Left cardiac atrium (tissue), 4 donors: Measurements from ENCODE around the gene LRRTM3. TPM values are rescaled to one million over a fixed set of nuclear protein-coding genes. Genes with fewer than 3 reads are reported as not detected.

ENCODE experiments used
- ATAC-seq, 2 donors: fragments of 200-7000 bp; cut with Tn5 transposase; one replicate each; pipeline ENCODE4 v1.9.1; 2020; ENCODE audit warnings: mild to moderate bottlenecking in 2 of 2, moderate library complexity in 2 of 2
- DNase-seq: peaks from one replicate; pipeline ENCODE4 v3.0.0-alpha.2; 2020
- intact Hi-C, 2 donors: fragments of 100-400 bp; cut with DNase I; formaldehyde crosslinking; loops; one replicate each; pipeline versions ENCODE4 v1.14.1 to v1.15.1; 2022 to 2023
- total RNA-seq, 2 donors: library from RNA; stranded (reverse); fragmentation: NEBNext Ultra II Directional; extraction: Animal tissue kit (Norgen Biotek cat#: 25700); gene quantifications; one replicate each; pipeline ENCODE4 v1.2.1, GENCODE V29; 2021
- donor health status: DM: no; HTN: yes; CAD: no.
- donor health status: DM: no; HTN: yes; CAD: no; lungs with severe emphysema.
- donor health status: DM: yes; HTN: yes; CAD: no.
- donor health status: Dilated cardiomyopathy.

LRRTM3 gene
- total RNA-seq, 2 donors from 2014 or later, result not detected

DNA sequence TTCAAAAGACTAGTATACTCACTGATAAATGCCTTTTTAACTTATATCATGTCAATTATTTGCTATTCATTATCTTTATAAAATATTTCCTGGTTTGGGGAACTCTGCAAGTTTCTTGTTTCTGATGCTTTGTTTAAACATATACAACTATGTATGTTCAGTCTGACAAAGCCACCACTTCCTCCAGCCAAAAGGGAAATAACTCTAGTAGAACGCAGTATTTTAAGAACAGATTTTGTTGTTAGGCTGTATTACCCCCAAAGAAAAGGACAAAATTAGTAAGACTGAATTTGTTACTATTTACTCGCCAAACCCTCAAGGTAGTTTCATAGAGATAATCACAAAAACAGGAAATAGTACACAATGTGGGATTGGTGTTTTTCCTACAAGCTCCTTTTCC is 78.9 kb downstream of the LRRTM3 start:
- intact Hi-C loops, result no loop called here
- ATAC-seq (no peak), DNase-seq (no peak)

DNA sequence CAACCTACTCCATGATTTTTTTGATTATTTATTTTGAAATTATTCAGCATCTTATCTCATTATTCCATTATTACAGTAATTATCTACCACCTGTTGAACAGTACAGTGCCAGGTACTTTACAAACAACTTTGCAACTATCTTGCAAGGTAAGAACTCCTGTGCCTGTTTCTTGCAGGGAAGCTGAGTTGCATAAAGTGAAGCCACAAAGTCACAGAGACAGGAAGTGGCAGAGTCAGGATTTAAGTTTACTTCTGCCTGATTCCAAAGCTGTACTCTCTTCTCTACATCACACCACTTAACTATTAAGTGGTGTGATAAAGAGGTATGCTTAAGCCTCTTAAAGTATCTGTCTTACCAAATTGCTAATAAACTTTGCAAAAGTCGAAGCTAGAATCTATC is 80.1 kb downstream of the LRRTM3 start:
- ATAC-seq, result no peak
- intact Hi-C loops, result no loop called here
- DNase-seq, result no peak

DNA sequence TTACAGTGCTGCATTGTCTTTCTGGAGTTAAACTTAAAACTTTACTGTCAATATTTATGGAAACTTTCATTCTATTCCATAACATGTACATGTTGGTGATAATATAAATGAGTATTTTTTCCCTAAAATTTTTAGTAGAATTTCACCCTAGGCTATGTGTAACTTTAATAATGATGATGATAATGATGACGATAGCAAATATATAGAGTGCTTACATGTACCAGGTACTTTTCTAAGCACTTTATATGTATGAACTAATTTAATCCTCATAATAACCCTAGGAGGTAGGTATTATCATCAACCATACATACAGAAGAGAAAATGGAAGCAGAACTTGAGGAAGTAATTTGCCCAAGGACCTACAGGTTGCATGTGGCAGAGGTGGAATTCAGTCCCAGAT is 85.6 kb downstream of the LRRTM3 start:
- no peak for ATAC-seq
- intact Hi-C loops, result no loop called here
- no peak for DNase-seq

DNA sequence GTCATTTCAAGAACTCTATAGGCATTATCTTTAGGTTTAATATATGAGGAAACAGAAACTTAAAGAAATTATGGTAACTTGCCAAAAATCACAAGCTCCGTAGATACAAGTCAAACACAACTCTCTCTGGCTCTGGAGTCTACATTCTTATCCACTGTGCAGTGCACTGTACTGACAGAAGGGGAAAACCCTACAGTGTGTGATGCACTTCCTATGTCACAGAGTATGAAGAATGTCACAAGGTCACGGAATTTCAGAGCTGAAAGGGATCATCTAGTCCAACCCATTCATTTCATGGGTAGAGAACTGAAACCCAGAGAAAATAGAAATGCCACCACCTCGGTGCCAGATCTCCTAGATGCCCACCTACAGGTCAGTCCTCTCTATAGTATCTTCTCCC is 86.1 kb downstream of the LRRTM3 start:
- intact Hi-C loops, result no loop called here
- ATAC-seq (no peak), DNase-seq (no peak)

DNA sequence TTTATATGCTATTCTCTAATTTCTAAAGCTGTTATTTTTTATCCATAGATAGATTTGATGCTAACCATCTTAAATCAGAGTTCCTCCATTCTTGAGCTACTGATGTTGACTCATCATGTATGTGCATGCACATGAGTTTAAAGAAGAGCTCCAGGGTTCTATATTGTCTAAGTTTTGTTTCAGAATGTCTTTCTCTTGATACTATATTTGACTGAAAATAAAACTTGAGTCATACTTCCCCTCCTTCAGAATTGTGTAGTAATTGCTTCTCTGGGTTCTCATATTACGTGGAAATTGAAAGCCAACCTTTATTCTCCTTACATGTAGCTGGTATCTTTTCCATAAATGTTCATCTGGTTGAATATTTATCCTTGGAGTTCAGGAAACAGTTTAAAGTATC is 89.4 kb downstream of the LRRTM3 start:
- intact Hi-C loops, result no loop called here
- ATAC-seq (no peak), DNase-seq (no peak)

DNA sequence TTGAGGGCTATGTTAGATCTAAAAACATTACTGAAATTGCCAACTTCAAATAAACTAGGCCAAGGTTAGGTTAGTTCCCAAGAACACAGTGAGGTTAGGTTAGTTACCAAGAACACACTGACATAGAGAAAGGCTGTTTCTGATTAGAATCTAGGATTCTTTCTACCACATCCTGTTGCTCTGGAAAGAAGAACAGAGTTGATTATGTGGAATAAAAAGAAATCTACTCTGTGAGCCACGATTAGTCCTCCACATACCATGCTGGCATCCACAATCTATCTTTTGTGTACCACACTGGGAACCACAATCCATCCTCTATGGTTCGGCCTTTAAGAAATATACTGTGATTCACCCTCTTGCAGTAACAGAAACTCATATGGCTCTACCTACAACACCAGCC is 91.4 kb downstream of the LRRTM3 start:
- DNase-seq (no peak), ATAC-seq (no peak)
- intact Hi-C loops, result no loop called here

DNA sequence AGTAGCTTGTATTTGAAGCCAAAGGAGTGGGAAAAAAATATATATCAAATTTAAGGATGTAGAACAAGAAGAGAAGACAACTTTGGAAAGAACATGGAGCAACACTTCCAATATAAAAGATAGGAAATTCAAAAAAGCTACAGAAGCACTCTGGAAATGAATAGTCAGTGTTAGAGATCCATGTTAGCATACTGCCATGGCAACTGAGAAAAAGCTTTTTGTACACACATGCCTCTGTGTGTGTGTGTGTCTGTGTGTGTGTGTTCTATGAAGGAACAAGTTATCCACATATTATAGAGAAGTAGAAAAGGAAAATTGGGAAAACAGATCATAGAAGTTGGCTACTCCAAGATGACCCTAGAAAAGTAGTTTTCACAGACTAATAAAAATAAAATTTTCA is 96.3 kb downstream of the LRRTM3 start:
- no peak for ATAC-seq
- DNase-seq, result no peak
- intact Hi-C loops, result no loop called here

DNA sequence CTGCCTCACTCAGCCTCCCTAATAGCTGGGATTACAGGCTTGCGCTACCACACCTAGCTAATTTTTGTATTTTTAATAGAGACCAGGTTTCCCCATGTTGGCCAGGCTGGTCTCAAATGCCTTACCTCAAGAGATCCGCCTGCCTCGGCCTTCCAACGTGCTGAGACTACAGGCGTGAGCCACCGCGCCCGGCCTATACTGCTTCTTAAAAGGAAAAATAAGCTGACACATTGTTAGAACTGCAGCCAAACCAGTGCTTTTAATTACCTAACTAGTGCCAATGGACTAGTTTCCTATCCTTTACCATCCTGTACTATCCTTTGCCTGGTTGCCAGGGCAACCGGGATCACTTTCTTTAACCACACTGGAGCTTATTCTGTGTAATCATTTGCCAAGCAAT is 108.0 kb downstream of the LRRTM3 start:
- intact Hi-C loops, result no loop called here
- no peak for DNase-seq
- no peak for ATAC-seq

DNA sequence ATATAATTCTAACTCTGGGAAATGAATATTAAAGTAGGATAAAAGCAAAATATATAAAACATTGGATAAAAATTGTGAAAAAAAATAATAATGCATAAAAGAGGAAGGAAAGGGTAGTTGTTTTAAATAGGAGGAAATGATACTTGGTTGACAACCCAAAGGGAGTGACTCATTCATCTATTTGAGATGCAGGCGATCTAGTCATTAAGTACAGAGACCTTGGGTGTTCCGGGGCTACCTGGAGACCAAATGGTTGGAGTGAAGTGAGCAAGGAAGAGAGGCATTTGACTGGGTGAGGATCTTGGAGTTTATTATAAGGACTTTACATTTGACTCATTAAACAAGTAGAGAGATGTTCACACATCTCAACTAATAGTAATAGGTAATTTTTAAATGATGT is 111.0 kb downstream of the LRRTM3 start:
- intact Hi-C loops, result no loop called here
- DNase-seq (no peak), ATAC-seq (no peak)

DNA sequence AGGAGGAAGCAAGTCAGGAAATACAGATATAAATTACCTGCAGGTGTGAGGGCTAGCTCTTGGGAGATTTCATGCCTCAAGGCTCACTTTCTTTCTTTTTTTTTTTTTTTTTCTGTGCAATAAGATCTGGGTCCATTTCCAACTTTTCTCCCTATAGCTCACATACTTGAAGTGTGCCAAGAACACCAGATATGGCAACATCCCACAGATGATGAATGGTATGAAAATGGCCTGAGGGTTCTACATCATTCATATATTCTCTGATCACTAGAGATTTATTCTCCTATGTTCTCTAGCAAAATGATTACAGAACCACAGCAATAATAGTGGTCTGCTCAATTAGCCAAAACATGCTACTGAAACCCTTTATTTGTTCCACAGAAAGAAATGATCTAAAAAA is 117.2 kb downstream of the LRRTM3 start:
- intact Hi-C loops, result no loop called here
- ATAC-seq (no peak), DNase-seq (no peak)

DNA sequence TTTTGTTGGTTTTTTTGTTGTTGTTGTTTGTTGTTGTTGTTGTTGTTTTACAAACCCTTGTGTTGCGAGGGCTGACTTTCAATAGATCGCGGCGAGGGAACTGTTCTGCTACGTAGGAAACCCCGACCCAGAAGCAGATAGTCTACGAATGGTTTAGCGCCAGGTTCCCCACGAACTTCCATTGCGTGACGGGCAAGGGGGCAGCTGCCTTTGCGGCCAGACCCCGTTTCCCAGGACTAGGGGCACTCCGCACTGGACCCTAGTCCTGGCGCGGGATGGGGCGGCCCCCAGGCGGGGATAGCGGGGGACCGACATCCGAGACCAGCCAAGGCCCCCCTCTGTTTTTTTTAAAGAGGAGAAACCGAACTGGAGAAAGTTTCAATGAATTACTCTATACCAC is 119.6 kb downstream of the LRRTM3 start:
- intact Hi-C loops, result no loop called here
- no peak for ATAC-seq
- no peak for DNase-seq

DNA sequence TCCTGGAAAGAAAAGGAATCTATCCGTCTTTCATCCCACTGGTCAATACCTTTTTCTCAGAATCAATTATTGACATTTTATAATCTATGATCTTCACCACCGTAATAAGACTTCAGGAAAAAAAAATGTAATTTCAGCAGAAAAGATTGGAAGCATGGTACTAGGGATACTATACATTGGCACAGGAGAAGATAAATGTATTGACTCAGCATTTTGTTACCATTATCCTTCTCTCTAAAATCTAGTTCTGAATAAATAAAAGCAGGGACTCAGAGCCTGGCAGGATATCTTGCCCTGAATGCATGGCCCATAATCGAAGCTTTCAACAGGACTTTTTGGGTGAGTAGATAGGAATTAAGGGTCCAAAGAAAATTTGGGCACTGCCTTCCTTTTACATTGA is 120.7 kb downstream of the LRRTM3 start:
- ATAC-seq (no peak), DNase-seq (no peak)
- intact Hi-C loops, result no loop called here

DNA sequence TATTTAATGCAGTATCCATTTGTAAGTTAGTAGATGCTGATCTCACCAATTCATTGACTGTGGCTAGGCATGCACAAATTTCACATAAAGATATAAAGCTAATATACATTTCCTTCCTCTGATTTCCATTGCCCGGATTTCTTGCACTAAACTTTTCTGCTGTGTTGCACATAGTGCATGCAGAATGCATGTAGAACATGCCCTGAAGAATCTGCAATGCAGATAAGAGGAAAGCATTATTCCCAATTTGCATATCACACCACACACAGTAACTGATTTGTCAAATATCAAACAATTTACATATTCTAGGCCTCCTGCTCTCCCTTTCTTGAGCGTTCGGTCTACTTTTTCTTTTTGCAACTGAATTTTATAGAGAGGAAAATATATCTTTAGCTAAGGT is 124.2 kb downstream of the LRRTM3 start:
- ATAC-seq (no peak), DNase-seq (no peak)
- intact Hi-C loops, result no loop called here

DNA sequence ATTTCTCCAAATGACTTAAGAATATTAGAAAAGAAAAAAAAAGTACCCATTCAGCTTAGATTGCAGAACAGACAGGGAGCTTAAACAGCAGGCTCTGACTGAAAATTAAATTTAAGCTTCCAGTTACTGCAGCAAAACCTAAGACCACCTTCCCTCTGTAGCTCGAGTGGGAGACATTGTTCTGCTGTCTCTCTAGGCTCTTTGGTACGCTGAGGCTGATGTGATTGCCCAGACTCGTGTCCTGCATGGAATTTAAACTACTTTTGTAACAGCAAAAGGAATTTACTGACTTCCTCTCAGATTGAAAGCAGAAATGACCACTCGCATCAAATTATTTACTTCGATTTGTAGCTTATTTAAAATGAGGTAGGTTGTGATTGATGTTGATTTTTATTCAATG is 124.6 kb downstream of the LRRTM3 start:
- intact Hi-C loops, result no loop called here

DNA sequence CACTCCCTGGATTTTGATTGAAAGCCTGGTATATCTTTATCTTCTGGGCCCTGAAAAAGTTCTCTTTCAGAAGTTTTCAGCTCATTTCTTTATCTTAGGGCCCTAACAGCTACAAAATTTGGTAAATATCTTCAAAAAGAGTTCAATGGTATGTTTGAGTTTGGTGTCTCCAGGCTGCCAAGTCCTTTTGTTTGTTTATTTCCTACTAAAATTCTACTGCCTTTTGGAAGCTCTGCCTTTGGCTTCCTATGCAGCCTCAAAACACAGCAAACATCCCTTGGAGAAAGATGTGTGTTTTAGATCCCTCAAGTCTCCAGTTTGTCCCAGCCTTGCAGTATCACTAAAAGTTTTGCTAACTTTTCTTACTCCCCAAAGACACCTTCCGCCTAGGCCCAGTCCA is 146.8 kb downstream of the LRRTM3 start:
- DNase-seq, result no peak
- ATAC-seq, result no peak
- intact Hi-C loops, result no loop called here

More for the DNA sequence above, 124.6 kb downstream of the LRRTM3 start:
- no peak for ATAC-seq
- no peak for DNase-seq

DNA sequence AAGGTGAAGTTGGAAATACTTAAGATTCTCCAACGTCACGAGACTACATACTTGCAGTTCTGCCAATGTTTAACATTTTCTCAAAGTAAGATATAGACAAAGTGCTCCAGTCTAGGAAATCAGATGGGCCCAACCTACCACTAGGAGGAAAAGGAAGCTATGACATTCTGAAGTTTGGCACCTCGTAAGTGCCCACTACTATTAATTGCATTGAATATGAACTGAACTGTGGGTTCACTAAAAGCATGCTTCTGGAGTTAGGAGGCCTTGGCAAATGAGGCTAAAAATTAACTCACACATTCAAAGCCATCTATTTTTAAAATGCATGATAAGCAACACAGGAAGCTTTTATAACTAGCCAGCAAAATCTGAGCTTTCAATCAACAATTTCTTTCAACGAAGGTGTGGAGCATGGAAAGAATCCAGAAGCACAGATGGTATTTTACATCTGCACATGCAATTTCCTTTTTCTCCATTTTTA is 149.7 kb downstream of the LRRTM3 start:
- peak; percentile 51 to 69 for ATAC-seq
- no peak for DNase-seq
- intact Hi-C loops, result no loop called here

DNA sequence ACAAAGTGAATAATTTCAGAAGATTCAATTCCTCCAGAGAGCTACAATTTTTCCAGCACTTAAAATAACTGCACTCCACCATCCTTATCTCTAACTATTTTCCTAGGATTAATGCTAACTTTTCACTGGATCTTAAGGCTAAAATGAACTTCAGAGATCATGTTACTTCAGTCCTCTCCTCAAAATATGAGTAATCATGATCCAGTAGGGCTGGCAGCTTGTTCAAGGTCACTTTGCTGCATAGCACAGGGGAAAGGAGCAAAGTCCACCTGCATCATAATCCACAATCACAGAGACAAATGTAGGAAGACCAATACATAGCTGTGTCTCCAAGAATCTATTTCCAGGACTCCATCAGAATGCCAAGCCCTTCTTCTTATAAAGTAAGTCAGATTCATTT is 150.3 kb downstream of the LRRTM3 start:
- peak; percentile 58 to 77 for ATAC-seq
- intact Hi-C loops, result no loop called here

DNA sequence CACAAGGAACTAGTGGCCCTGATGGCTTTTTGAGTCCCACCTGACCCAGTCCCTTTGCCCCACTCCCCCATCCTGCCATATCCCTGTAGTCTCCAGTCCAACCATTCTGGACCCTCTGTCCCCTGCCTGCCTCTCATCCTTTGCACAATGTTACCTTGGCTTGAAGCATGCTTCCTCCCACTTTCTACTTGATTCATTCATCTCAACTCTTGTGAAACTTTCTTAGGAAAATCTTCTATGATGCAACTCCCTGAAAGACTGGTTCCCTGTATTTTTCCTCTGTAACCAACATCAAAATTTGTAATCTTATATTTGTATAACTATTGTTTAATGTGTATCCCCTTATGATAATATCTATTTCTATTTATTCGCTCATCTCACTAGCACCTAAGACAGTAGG is 151.5 kb downstream of the LRRTM3 start:
- ATAC-seq (peak in 1 of 2 donors; percentile 60), DNase-seq (no peak)
- intact Hi-C loops, result no loop called here

More for the DNA sequence above, 150.3 kb downstream of the LRRTM3 start:
- DNase-seq, result no peak

DNA sequence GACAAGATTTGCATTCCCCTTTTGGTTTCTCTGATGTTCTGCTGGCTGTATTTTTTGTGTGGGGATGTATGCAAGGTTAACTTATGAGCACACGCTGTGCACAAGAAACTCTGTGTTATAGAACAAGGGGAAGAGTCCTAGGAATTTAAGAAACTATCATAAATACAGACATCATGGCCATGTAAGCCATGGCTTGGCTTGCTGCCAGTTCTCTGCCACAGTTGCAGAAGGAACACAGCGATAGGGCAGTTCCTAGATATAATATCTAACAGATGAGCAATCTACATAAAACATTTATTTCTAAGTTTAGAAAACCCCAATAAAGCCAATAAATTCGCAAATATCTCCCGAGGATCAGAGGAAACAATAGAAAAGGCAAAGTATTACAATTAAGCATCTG is 153.3 kb downstream of the LRRTM3 start:
- intact Hi-C loops, result no loop called here
- DNase-seq (peak; percentile 27), ATAC-seq (no peak)

DNA sequence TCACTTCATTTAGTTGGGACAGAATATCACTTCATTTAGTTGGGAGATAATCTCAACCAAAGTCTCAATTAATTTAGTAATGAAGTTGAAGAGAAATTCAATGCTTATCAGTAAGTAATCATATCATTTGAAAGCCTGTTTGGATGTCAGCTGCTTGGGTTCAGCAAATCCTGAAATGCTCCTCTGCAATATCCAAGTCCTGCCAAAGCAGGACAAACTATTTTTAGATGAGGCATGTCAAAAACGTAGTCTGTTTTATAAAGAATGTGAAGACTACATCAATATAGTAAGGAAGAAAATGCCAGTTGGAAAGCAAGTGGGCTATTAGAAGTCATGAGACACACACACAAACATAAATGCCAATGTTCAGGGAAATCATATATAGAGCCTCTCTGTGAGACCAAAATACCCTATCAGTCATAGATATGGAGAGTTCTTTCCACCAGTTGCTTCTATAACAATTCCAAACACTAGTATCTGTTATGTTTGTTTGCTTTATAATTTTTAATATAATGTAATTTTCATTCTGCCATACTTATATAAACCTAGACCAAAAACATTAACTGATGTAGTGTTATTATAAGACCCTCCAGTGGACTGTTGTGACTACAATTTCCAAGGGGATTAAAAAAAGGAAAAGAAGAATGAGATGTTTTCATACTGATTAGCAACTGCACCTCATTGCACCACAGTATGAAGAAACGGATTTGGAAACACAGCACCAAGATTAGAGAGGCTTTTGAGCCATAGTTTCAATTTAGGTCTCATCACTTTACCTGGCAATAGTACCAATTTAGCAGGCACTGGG is 160.7 kb downstream of the LRRTM3 start:
- ATAC-seq (no peak), DNase-seq (no peak)
- intact Hi-C loops, result no loop called here

DNA sequence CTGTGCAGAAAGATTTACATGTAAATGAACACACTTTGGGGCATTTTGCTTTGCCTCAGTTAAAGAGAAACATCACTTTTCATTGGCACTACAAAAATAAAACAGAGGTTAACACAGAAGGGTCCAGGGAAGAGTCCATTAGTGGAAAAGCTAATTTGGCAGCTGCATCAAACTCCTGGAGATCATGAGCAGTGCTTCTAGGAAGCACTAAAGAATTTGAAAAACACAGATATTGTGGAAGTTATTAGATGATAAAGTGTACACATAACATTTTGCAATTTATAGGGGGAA is 161.2 kb downstream of the LRRTM3 start:
- intact Hi-C loops, result no loop called here
- ATAC-seq (no peak), DNase-seq (no peak)

DNA sequence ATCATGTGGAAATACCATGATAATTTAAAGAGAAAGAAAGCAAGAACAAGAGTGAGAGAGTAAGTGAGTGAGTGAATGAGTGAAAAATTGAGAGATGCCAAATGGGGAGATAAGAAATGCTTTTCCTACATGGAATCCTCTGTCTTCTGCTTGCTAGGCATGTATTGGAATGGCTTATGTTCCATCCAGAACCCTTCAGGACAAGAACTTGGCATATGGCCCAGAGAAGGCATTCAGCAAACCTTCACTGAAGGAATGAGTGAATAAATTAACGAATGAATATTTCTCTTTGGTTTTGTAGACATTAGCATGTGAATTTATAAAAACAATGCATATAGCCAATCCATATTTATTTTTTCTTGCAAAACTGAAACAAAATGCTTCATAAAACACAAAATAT is 162.2 kb downstream of the LRRTM3 start:
- intact Hi-C loops, result no loop called here
- DNase-seq, result no peak
- peak in 1 of 2 donors; percentile 31 for ATAC-seq
